ENCODE data around the gene XIRP2.

DNA sequence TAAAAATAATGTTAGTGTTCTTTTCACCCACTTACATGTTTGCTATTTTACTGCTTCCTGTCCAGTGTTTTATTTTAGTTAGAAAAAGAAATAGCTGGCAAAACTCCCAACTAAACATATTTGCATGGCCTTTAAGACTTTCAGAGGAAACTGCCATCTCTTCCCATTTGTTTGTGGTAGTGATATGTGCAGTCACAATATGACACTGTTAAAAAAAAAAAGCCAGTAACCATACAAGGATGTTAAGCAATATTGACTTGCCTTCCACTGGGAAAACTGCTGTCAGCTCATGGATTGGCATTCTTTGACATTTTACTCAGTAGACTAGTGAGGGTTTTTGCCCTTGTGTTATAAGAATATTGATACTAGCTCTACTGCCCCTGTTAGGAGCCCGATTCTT lies 29.1 kb downstream of the XIRP2 start:
- TF ChIP-seq EZH2 (IDR thresholded peaks at IDR 0.05), result no peak
- TF ChIP-seq POLR2AphosphoS5 (IDR thresholded peaks at IDR 0.05; ENCODE audit: borderline replicate concordance, low read depth, low read length), result no peak

Measured in SK-N-MC (cell line).